Keratinocyte (primary cell): ENCODE results near the gene SEMA3A. TPM values are rescaled to one million over a fixed set of nuclear protein-coding genes. Genes with fewer than 3 reads are reported as not detected.

Experiments used
- DNase-seq: peaks from one replicate; pipeline ENCODE4 v3.0.0-alpha.2; 2011; ENCODE audit warnings: low read depth, missing footprints, low spot score
- FAIRE-seq: peaks from 2 replicates; lab custom pipeline; 2011; peaks lifted over from hg19 to GRCh38; lab: Jason Lieb, UNC
- H2AFZ ChIP-seq: 2 replicates; pipeline ENCODE4 v1.6.0; 2012; ENCODE audit warnings: low read length, control low read depth, inconsistent platforms; ENCODE audit not compliant: control insufficient read depth
- H3K27ac ChIP-seq: 2 replicates; pipeline ENCODE4 v1.5.1; 2011; ENCODE audit warnings: low read length; ENCODE audit not compliant: control insufficient read depth, insufficient read depth
- H3K27me3 ChIP-seq: 3 replicates; pipeline ENCODE4 v1.6.0; 2011; ENCODE audit warnings: low read length; ENCODE audit not compliant: control insufficient read depth, insufficient read depth; ENCODE audit errors: extremely low read depth
- H3K36me3 ChIP-seq, 2 experiments: 2 replicates in 1 of 2; 3 replicates in 1 of 2; pipeline ENCODE4 v1.5.1; 2011; ENCODE audit warnings: low read length in 2 of 2, mild to moderate bottlenecking in 1 of 2; ENCODE audit not compliant: control insufficient read depth in 2 of 2, insufficient read depth in 2 of 2; ENCODE audit errors: extremely low read depth in 1 of 2
- H3K4me1 ChIP-seq: 3 replicates; pipeline ENCODE4 v1.5.1; 2011; ENCODE audit warnings: low read length; ENCODE audit not compliant: control insufficient read depth, insufficient read depth; ENCODE audit errors: extremely low read depth
- H3K4me2 ChIP-seq: 3 replicates; pipeline ENCODE4 v1.6.0; 2011; ENCODE audit warnings: low read depth, low read length; ENCODE audit not compliant: control insufficient read depth, insufficient read depth; ENCODE audit errors: extremely low read depth
- H3K4me3 ChIP-seq, 3 experiments: fragments of 200-600 bp in 1 of 3; sonication (generic) in 1 of 3; 2 replicates in 2 of 3; 3 replicates in 1 of 3; pipeline ENCODE4 v1.5.1; 2011 to 2016; ENCODE audit warnings: low read length in 3 of 3, mild to moderate bottlenecking in 3 of 3, control low read depth in 2 of 3, inconsistent platforms in 1 of 3, low read depth in 1 of 3, mixed read lengths in 1 of 3, mixed run types in 1 of 3, moderate library complexity in 1 of 3; ENCODE audit not compliant: control insufficient read depth in 2 of 3, insufficient read depth in 2 of 3; ENCODE audit errors: extremely low read depth in 1 of 3
- H3K79me2 ChIP-seq: 2 replicates; pipeline ENCODE4 v1.6.0; 2012; ENCODE audit warnings: low read length; ENCODE audit not compliant: control insufficient read depth, insufficient read depth
- H3K9ac ChIP-seq: 3 replicates; pipeline ENCODE4 v1.6.0; 2011; ENCODE audit warnings: low read length; ENCODE audit not compliant: control insufficient read depth, insufficient read depth; ENCODE audit errors: extremely low read depth
- H3K9me1 ChIP-seq: 3 replicates; pipeline ENCODE4 v1.6.0; 2011; ENCODE audit warnings: low read length; ENCODE audit not compliant: control insufficient read depth, insufficient read depth; ENCODE audit errors: extremely low read depth
- H3K9me3 ChIP-seq: 2 replicates; pipeline ENCODE4 v1.5.1; 2012; ENCODE audit warnings: low read depth, low read length; ENCODE audit not compliant: control insufficient read depth
- H4K20me1 ChIP-seq: 3 replicates; pipeline ENCODE4 v1.6.0; 2011; ENCODE audit warnings: low read length; ENCODE audit not compliant: control insufficient read depth, insufficient read depth; ENCODE audit errors: extremely low read depth
- CTCF ChIP-seq, 3 experiments: IDR thresholded peaks in 1 of 3; conservative IDR thresholded peaks in 1 of 3; optimal IDR thresholded peaks in 1 of 3; 2 replicates in 2 of 3; 3 replicates in 1 of 3; pipeline versions ENCODE3 to v1.5.1; 2011; ENCODE audit warnings: low read length in 3 of 3, mild to moderate bottlenecking in 3 of 3, moderate library complexity in 2 of 3, control low read depth in 1 of 3, inconsistent platforms in 1 of 3; ENCODE audit not compliant: insufficient read depth in 2 of 3; ENCODE audit errors: extremely low read depth in 1 of 3
- EZH2 ChIP-seq: IDR thresholded peaks from one replicate; pipeline ENCODE4 v1.6.1; 2012; ENCODE audit warnings: inconsistent platforms, mild to moderate bottlenecking, low read length, moderate library complexity
- dilution Hi-C: fragments of 300-500 bp; cut with MboI; formaldehyde crosslinking; loops from one replicate; pipeline ENCODE4 v1.7.0; 2020; ENCODE audit warnings: low sequenced_read_pairs; ENCODE audit not compliant: extremely low pct_ligation_motif_present
- polyA plus RNA-seq, 5 experiments: library from polyadenylated mRNA; depleted of rRNA in 3 of 5; stranded (reverse) in 3 of 5; stranded (forward) in 1 of 5; unstranded in 1 of 5; fragments of >200 nt; gene quantifications; 1 replicate in 1 of 5; 2 replicates in 3 of 5; 3 replicates in 1 of 5; pipeline versions ENCODE4 v1.2.1 to v1.2.3, GENCODE V29; 2011 to 2012; ENCODE audit warnings: missing spikeins in 2 of 5, low read depth in 1 of 5, low replicate concordance in 1 of 5

SEMA3A gene
- polyA plus RNA-seq, 1 donor (not counting 4 experiments of a cell fraction or from before 2014, with no cell fraction given) = 2.1 TPM

GRCh38 chr7:84162584-84162983, 32.0 kb downstream of the SEMA3A start:
- dilution Hi-C loops = no loop called here
- no peak overlapping the region for H3K4me3 ChIP-seq
- no peaks in the 10 kb centered on the region for H3K4me1 ChIP-seq
- TF ChIP-seq CTCF (optimal IDR thresholded peaks at IDR 0.05 in 1 of 3, IDR thresholded peaks at IDR 0.05 in 1 of 3, conservative IDR thresholded peaks at IDR 0.05 in 1 of 3; ENCODE audit: extremely low read depth in 1 of 3, insufficient read depth in 2 of 3, low read length in 3 of 3) (no peak), EZH2 (no peak)
- no peaks in the 10 kb centered on the region for H3K27me3 ChIP-seq
- no peaks in the 10 kb centered on the region for H3K9me1 ChIP-seq
- no peaks in the 10 kb centered on the region for H4K20me1 ChIP-seq
- no peak overlapping the region for H3K27ac ChIP-seq
- FAIRE-seq (no peak), DNase-seq (no peak)
- H3K36me3 ChIP-seq = no peaks in the 10 kb centered on the region
- H2AFZ ChIP-seq = no peak overlapping the region
- H3K79me2 ChIP-seq = no peaks in the 10 kb centered on the region
- no peak overlapping the region for H3K9ac ChIP-seq
- H3K9me3 ChIP-seq = no peaks in the 10 kb centered on the region
- H3K4me2 ChIP-seq = no peak overlapping the region

GRCh38 chr7:84162125-84162524, 32.5 kb downstream of the SEMA3A start:
- no peak overlapping the region for H2AFZ ChIP-seq
- dilution Hi-C loops = no loop called here
- no peak overlapping the region for H3K4me2 ChIP-seq

More at GRCh38 chr7:84162125-84162524, 32.5 kb downstream of the SEMA3A start:
- H3K27ac ChIP-seq = no peak overlapping the region
- no peaks in the 10 kb centered on the region for H3K27me3 ChIP-seq
- H3K4me1 ChIP-seq = no peaks in the 10 kb centered on the region
- H3K9me3 ChIP-seq = no peaks in the 10 kb centered on the region
- H3K9me1 ChIP-seq = no peaks in the 10 kb centered on the region
- no peaks in the 10 kb centered on the region for H3K79me2 ChIP-seq
- TF ChIP-seq CTCF (optimal IDR thresholded peaks at IDR 0.05 in 1 of 3, IDR thresholded peaks at IDR 0.05 in 1 of 3, conservative IDR thresholded peaks at IDR 0.05 in 1 of 3; ENCODE audit: extremely low read depth in 1 of 3, insufficient read depth in 2 of 3, low read length in 3 of 3) (no peak), EZH2 (no peak)
- FAIRE-seq = no peak
- H3K9ac ChIP-seq = no peak overlapping the region
- no peak overlapping the region for H3K4me3 ChIP-seq
- H4K20me1 ChIP-seq = no peaks in the 10 kb centered on the region
- DNase-seq = no peak
- no peaks in the 10 kb centered on the region for H3K36me3 ChIP-seq
